HG02938 (cell line): ENCODE data around the gene CYP24A1.

Source experiments
- ATAC-seq: cut with Tn5 transposase; IDR thresholded peaks from one replicate; pipeline ENCODE4 v1.9.1; 2021; ENCODE audit warnings: mild to moderate bottlenecking, moderate library complexity; ENCODE audit not compliant: unreplicated experiment

The CYP24A1 gene

DNA sequence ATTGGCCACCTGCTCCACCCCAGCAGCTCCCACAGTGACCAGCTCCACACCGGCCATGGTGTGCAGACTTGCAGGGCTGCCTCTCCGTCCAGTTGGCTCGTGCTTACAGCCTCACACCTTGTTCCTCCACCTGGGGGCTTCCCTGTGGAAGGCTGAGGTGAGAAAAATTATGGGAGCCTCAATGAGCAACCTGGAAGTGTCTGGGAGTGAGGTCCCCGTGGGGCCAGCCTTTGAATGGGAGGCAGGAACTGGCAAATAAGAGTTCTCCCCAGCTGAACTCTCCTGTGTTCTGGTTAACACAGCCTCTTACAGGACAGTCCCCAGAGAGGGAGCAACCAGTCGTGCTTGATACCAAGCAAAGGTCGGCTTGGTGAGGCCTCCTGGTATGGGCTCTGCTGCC lies 30.3 kb upstream of the CYP24A1 start:
- no peak for ATAC-seq

DNA sequence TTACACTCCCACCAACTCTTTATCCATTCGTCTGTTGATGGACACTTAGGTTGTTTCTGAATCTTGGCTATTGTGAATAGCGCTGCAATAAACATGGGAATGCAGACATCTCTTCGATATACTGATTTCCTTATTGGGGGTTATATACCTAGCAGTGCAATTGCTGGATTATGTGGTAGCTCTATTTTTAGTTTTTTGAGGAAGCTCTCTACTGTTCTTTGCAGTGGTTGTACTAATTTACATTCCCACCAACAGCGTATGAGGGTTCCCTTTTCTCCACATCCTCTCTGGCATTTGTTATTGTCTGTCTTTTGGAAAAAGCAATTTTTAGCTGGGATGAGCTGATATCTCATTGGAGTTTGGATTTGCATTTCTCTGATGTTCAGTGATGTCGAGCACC lies 29.5 kb upstream of the CYP24A1 start:
- no peak for ATAC-seq

DNA sequence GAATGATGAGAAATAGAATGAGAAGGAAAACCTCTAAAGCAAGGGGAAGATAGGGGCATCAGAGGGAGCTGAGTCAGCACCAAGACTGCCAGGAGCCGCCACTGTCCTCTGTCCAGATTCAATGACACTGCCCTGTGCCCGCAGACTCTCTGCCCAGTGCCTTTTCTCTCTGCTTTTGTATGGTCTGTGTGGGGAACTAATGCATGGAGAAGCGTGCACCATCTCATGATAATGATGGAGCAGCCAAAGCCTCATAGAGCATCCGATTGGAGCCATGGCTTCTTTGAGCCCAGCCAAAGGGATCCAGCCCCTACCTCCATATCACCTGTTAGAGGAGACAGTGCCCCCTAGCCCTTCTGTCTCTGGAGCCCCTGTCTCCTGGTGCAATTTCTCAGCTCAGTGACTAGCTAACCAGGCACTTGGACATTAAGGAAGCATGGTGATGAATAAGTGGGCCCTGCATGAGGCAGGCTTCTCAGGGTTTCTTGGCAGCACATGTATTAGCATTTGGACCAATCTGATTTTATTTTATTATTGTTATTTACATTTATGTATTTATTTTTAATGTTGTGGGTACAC lies 27.6 kb upstream of the CYP24A1 start:
- no peak for ATAC-seq

DNA sequence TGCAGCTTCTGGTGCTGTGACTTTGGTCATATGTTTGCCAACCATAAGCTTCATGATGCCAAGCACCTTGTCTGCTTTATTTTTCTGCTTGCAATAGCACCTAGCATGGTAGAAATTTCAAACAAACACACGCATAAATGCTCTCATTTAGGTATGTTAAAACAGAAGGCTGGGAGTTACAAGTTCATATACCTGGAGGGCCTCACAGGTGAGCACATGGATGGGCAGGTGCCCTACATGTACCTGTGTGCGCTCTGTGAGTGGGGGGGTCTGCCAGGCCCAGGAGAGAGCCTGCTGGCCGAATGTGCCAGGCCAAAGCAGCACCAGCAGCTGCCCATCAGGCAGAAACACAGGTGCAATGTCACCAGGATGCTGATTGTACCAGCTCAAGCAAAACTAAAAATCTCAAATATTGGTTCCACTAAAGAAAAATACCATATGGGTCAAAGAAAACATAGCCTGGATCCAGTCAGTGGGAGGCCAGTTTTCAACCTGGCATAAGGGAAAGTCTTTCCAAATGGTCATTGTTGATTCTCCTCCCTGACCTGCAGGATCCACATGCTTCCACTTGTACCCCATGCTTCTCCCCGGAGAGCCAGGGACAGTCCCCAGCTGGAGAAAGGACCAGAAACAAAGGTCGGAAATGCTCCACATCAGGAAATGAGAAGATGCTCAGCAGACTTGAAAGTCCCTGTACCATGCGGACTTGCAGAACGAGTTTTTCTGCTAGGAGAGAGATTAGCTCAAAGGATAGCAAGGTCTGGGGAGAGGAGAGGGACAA lies 26.9 kb upstream of the CYP24A1 start:
- no peak for ATAC-seq

DNA sequence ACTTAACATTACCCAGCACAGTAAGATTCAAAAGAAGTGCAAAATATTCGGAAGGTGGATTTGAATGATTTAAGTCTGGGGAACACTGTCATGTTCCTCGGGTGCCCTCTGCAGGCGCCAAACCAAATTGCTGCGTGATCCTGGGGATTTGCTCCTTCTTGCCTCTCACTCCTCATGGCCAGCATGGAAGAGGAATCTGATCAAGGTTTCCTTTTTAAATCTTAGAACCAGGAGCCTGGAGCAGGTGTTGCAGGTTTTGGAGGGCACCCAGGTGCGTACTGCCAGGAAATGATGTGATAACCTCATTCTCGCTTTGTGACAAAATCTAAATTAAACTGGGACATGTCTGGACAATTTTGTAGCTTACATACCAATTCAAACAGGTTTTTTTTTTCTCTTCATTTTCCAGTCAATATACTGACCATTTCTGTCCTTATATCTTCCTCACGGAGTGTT lies 26.0 kb upstream of the CYP24A1 start:
- ATAC-seq, result no peak

DNA sequence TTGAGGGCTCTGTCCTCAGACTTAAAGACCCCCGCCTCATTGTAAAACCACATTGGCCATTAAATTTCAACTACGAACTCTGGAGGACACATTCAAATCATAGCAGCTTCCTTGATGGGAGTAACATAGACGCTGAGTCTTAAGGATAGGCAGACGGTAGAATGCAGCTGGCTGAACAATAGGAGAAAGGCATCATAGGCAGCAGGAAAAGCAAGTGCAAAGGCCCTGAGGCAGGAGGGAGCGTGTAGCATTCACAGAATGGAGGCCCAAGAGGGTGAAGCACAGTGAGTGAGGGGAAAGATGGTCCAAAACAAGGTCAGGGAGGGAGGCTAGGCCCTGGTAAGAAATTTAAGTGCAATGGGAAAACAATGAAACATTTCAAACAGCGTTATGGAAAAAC lies 25.5 kb upstream of the CYP24A1 start:
- ATAC-seq, result no peak

DNA sequence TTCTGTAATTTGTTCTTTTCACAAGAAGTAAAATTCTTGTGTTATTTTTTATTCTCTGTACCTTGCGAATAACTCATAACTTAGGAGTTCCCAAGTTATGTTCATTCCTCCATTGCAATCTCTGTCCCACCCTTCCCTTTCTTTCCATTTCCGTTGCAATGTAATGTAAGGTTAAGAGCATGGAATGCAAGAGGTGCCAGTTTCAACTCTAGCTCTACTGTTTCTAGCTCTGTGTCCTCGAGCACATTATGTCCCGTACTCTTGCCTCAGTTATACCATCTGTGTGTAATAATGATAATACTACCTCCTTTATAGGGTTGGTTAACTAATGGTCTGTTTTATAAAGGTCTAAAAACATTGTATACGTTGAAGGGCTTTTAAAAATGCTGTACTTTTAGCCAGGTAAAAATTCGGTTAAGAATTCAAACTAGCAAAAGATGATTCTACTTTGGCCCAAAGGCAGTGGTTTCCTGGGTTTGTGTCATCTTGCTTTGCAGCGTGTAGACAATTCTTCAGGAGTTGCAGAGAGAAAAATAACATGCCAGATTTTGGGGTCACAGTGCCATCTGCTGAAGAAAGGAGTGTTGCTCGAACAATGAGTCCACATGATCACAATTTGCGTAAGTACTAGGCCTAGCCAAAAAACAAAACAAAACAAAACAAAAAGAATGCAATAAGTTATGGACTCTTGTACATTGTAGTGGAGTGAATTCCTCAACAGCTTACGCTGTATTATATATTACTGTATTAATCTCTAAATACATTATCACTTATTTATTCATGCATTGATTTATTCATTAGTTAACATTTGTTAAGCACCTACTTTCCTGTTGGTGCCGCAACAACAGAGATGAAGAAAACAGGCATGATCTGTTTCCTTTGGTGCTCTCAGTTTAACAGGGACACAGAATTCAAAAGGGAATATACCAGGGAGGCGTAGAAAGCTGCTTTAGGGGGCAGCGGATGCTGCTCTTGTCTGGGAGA lies 24.1 kb upstream of the CYP24A1 start:
- ATAC-seq, result no peak

DNA sequence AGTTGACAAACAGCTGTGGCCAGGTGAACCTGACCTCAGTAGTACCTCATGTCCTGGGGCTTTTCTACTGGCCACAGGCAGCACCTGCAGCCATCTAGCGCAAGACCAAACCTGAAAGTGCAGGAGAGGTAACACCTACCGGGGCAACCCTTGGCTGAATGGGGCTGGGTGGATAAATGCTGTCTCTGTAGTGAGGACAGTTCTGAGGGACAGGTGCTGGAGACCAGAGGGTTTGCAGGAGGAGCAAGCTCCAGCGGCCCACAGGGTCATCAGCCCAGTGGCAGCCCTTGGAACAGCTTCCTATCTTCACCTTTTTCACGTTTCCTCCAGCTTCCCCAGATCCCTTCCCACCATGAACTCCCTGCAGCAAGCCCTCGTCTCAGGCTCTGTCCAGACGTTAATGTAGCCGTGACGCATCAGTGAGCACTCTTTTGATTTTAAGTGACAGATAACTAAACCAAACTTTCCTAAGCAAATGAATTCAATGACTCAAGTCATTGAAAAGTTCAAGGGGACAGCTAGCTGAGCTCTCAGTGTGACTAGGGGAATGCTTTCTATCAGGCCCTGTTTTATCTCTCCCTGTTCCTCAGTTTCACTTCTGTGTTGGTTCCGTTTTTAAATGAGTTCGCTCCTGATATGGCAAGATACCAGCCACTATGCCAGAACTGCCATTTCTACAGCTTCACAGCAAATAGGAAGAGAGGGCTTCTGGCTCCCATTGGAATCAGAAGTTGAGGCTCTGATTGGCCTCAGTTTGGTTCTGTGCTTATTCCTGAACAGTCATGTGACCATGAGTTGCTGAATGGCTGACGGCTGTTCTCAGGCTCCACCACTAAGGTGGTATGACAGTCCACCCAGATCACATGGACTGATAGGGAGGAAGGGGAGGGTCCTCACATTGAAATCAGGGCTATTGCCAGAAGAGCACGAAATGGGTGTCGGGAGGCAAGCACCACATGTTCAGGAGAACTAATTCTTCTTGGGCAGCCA lies 22.0 kb upstream of the CYP24A1 start:
- ATAC-seq, result no peak

DNA sequence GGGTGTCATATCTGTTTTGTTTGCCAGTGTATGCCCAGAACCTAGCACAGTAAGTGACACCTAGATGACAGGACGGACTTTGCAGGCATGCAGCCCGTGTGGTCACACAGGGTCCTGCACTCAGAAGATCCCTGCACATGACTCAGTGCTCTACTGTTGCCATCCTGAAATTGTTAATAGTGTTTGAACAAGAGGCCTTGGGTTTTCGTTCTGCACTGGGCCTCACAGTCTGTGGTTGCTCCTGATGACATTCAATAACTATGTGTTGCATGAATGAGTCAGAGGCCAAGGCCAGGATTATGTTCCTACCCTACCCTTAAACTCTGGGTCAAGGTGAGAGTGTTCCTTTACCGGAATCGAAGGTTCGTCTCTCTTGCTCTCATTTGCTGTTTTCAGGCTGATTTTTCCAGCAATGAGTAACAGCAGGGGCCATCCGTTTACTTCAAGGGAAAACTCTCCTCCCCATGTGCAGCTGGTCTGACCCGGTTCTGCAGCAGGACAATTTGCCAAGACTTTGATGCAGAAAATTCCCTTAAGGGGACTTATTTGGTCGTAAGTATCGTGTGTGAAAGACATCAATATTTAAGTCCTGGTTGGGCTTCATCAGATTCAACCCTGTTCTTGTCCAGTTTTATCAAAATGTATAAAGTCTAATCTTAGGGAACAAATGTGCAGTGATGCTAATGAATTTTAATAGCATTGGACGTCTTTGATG lies 21.1 kb upstream of the CYP24A1 start:
- ATAC-seq, result no peak

DNA sequence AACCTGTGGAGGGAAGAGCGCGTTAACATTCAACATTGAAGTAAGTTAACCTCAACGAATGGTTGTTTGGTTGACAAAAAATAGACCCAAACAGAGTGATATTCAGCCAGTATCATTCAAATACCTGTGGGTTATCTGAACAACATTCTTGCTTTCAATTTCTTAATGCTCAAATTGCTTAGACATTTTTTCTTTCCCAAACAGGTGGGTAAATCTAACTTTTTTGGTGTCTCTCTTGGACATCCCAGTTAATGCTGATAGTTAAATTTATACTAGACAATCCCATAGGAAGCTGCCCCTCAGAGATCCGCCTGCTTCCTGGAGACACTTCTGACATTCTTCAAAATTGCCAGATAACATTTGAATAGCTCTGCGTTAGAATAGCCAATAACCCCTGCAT lies 20.0 kb upstream of the CYP24A1 start:
- no peak for ATAC-seq

DNA sequence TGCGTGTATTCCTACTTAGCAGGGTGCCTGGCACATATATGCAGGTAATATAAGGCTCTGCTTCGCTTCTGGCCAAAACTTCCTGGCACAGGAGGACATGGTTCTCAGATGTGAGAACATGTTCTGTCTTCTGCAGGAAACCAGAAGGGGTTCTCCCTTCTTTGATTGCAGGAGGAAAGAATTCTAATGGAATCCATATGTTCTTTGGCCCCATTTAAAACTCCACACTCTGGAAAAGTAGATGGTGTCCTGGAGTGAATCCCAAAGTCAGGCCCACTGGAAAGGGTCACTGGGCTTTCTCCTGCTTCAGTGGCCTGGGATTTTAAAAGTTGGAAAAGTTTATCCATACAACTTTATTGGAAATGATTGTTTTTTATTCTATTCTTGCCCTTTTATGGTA lies 16.4 kb upstream of the CYP24A1 start:
- no peak for ATAC-seq

DNA sequence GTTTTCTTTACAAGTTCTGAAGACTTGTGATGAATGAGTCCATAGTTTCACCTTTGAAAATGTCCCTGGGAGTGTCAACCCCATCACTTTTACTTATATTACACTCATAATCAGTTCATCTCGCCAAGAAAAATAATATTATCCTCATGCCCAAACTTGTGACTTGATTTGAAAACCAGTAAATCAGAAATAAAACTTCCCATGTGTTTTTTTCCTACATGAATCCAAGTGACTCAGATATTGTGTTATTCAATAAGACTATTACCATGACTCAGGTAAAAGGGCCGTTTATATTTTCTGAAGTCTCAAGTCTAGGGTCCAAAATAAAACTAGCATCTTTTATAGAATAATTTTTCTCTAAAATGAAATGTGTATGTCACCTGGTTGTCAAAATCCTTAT lies 15.8 kb upstream of the CYP24A1 start:
- no peak for ATAC-seq

DNA sequence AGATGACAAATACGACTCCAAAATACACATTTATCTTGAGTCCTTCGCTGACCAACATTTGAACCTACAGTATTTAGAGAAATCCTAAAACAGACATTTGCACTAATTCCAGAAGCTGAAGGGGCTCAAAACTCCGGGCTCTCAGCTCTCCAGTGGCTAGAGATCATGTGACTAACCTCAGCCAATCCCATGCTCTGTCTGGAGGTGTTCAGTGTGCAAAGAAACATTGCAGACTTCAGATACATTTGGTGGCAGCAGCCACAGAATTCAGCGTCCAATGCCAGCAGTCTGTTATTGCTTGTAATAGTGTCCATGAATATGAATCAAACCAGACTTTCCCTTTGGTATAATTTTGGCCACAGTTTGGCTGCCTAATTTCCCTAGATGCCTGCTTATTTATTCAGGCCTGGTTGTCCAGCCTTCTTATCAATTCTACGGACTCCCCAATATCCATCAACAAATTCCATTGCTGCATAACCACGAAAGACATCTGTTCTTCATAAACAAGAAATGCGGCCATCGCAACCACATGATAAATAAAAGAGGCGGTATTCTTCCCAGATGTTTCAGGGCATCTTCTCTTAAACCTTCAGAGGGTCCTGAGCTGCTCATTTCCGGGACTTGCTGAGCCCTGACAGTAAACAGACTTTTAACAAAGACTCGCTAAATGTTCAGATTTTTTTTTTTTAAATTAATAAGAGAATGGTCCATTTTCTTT lies 14.5 kb upstream of the CYP24A1 start:
- ATAC-seq, result no peak

DNA sequence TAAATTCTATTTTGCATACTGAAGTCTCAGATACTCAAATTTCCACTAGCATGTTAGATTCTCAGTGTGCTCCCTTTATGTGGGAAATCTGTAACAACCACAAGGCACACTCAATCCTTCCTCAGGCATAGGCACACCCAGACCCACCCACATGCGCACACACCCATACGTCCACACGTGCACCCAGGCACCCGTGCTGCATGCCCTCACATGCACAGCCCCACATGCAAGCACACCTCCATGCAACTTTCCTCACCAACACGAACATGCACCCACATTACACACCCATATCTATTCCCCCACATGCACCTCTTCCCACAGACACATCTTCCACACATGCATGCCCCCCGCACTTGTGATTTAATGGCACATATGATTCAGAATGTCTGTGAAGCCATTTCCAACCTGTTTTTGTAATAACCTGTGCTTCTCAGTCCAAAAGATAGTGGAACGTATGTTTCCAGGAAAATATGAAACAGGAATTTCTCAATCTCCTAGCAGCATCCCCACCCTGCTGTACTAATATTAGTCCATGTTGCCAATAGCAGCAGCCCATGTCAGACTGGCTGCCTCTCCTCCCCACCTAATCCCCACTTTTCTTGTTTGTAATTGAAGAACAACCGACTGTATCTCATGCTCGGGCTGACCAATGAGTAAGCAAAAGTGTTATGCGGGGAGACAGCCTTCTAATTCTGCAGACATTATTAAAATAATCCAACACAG lies 11.3 kb upstream of the CYP24A1 start:
- ATAC-seq, result no peak

DNA sequence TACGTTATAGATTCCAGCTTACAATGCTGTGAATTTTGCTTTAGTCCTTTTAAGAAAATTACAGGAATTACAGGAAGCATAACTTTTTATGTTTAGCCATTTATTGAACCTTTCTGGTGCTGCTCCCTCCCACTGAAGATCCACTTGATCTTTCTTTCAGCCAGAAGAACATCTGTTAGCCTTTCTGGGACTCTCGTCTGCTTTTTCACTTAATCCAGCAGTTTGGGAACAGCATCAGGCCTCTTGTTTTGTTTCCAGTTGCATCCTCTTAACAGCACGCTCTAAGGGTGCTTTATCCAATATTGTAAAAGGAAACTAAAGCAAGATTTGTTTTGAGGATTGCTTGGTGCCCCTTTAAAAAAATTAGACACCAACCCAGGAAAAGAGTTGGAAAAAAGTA lies 10.3 kb upstream of the CYP24A1 start:
- no peak for ATAC-seq

DNA sequence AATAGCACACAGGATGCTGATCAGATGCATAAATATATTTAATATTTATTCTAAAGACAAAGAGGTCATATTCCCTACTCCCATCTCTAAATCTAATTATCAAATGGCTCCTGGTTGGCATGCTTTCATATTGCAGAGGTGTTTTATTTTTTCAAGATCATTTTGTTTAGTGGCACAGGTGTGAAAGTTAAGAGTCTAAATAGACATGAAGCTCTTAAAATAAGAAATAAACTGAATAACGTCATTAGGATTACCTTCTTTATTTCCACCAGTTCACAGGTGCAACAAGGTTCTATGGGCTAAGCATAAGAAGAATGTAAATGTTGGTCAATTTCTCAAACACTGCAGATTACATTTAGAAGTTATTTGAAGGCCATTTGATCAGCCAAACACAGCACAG lies 7.1 kb upstream of the CYP24A1 start:
- no peak for ATAC-seq

DNA sequence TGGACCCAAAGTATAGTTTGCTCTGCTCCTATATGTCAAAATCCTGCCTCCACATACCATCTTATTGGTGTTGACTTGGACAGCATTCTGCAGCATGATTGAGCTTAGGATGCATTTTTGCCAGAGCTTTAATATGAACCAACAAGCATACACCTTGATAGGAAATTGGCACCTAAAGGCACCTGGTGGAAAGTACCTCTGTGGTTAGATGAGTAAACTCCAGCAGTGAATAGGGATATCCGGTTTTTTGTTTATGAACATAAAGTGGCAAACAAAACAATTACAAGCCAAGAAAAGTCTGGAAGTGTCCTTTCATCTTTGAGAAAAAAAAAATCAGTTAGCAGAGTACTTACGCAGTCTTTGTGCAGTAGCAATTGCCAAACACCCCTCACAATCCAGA lies 6.2 kb upstream of the CYP24A1 start:
- ATAC-seq, result no peak

DNA sequence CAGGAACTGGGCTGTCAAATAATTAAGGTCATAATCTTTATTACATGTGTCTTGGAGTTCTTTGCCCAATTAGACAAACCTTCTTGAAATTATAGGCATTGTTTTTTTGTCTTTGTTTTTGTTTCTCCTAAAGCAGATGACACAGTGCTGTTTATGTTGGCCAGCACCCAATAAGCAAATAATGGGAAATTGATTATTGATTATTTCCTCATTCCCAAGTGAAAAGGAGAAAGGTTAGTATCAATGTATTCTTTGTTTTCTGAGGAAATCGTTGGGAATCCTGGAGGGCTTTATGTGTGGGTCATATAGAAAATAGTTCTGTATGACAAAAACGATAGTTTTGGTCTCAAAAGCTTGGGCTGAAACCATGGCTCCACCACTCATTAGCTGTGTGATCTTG lies 4.5 kb upstream of the CYP24A1 start:
- ATAC-seq, result no peak

DNA sequence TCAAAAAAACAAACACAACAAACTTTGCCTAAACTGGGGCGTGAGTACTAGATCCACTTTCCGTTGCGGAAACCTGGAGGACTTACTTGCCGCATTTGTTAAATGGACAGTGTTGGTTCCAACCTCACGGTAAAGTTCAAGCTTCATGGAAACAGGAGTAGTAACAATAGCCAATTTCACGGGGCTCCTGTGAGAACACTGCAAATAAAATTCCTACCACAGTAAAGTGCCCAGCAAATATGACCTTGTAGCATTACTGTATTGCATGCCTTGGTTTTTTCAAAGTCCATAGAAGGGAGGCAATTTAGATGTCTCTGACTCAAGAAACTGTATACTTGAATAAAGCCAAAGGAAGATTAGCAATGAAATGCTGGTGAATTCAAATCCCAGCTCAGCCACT lies 3.6 kb upstream of the CYP24A1 start:
- ATAC-seq, result no peak
